ENCODE results near the gene PCNT.
"Not testable (repeated sequence)": the region's sequence is repeated elsewhere in the genome, so short reads cannot be mapped to it uniquely, and the experiment has no call there.

The PCNT gene

DNA sequence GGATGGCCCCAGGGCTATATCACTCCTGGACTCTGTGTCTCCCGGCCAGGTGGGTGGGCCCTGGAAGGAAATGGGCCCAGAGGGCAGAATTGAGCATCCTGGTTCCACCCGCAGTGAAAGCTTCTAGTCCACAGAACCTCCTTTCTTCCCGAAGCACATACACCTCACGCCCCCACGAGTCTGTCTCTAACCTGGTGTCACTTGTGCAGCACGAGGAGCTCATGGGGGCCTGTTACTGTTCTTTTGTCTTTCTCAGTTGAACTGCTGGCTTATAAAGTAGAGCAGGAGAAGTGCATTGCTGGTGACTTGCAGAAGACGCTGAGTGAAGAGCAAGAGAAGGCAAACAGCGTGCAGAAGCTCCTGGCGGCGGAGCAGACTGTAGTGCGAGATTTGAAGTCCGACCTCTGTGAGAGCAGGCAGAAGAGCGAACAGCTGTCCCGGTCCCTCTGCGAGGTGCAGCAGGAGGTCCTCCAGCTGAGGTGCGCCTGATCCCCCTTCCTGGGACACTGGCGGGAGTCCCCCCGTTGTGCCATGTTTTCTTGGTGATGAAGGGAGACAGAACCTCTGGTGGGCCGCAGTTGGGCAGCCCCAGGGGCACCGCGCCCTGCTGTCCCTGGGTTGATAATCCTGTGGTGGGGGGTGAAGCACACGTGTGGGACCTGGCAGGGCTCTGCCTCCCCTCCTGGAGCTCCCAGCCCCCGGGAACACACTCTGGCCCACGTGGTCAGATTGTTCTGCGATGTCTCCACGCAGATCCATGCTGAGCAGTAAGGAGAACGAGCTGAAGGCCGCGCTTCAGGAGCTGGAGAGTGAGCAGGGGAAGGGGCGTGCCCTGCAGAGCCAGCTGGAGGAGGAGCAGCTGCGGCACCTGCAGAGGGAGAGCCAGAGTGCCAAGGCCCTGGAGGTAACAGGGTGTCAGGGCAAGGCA, 106.1 kb downstream of the PCNT start:
- 92 to 93% methylated on average over 26 to 30 of the region's 31 CpGs for WGBS, 2 experiments (ENCODE audit: insufficient coverage in 2 of 2)
- no peaks in the 10 kb centered on the region for H3K9me3 ChIP-seq (ENCODE audit: control insufficient read depth, low read length)
- H3K4me3 ChIP-seq (ENCODE audit: extremely low read depth, insufficient read depth, low read length, poor library complexity, severe bottlenecking): no peak overlapping the region
- peaks cover 78% of the 10 kb centered on the region for H3K36me3 ChIP-seq (ENCODE audit: control insufficient read depth, insufficient read depth, low read length)
- no peaks in the 10 kb centered on the region for H3K4me1 ChIP-seq (ENCODE audit: control insufficient read depth, insufficient read depth, low read length, poor library complexity, severe bottlenecking)
- no peak overlapping the region for H3K27ac ChIP-seq (ENCODE audit: low read depth, low read length, severe bottlenecking)

DNA sequence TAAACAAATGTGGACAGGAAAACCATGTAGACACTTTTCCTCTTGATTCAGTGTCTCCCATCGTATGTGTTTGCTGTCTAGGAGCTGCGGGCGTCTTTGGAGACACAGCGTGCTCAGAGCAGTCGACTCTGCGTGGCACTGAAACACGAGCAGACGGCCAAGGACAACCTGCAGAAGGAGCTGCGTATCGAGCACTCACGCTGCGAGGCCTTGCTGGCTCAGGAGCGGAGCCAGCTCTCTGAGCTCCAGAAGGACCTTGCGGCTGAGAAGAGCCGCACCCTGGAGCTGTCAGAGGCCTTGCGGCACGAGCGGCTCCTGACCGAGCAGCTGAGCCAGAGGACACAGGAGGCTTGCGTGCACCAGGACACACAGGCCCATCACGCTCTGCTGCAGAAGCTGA, 107.5 kb downstream of the PCNT start:
- Histone ChIP-seq H3K9me3 (ENCODE audit: control insufficient read depth, low read length) (no peaks in the 10 kb centered on the region), H3K27ac (ENCODE audit: low read depth, low read length, severe bottlenecking) (no peak overlapping the region), H3K36me3 (ENCODE audit: control insufficient read depth, insufficient read depth, low read length) (peaks cover 78% of the 10 kb centered on the region), H3K4me3 (ENCODE audit: extremely low read depth, insufficient read depth, low read length, poor library complexity, severe bottlenecking) (no peak overlapping the region), H3K4me1 (ENCODE audit: control insufficient read depth, insufficient read depth, low read length, poor library complexity, severe bottlenecking) (no peaks in the 10 kb centered on the region)
- WGBS, 2 experiments (ENCODE audit: insufficient coverage in 2 of 2): 96 to 98% methylated on average over 20 to 21 of the region's 21 CpGs

DNA sequence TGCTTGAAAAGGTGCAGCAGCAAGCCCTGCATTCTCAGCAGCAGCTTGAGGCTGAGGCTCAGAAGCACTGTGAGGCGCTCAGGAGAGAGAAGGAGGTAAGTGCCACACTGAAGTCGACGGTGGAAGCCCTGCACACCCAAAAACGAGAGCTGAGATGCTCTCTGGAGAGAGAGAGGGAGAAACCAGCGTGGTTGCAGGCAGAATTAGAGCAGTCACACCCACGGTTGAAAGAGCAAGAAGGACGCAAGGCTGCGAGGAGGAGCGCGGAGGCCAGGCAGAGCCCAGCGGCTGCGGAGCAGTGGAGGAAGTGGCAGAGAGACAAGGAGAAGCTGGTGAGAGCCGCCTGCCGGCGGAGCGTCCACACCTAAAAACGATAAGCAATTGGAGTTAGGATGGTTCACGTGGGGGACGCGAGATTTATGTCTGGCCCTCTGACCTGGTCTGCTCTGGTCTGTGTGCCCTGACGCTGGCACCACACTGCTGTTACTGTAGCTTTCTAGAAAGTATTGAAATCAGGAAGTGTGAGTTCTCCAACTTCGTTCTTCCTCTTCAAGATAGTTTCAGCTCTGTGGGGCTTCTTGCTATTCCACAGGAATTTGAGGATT, 108.0 kb downstream of the PCNT start:
- H3K4me1 ChIP-seq (ENCODE audit: control insufficient read depth, insufficient read depth, low read length, poor library complexity, severe bottlenecking): no peaks in the 10 kb centered on the region
- 94 to 96% methylated on average over 20 to 21 of the region's 22 CpGs for WGBS, 2 experiments (ENCODE audit: insufficient coverage in 2 of 2)
- peaks cover 78% of the 10 kb centered on the region for H3K36me3 ChIP-seq (ENCODE audit: control insufficient read depth, insufficient read depth, low read length)
- no peaks in the 10 kb centered on the region for H3K9me3 ChIP-seq (ENCODE audit: control insufficient read depth, low read length)
- H3K4me3 ChIP-seq (ENCODE audit: extremely low read depth, insufficient read depth, low read length, poor library complexity, severe bottlenecking): no peak overlapping the region
- H3K27ac ChIP-seq (ENCODE audit: low read depth, low read length, severe bottlenecking): no peak overlapping the region

DNA sequence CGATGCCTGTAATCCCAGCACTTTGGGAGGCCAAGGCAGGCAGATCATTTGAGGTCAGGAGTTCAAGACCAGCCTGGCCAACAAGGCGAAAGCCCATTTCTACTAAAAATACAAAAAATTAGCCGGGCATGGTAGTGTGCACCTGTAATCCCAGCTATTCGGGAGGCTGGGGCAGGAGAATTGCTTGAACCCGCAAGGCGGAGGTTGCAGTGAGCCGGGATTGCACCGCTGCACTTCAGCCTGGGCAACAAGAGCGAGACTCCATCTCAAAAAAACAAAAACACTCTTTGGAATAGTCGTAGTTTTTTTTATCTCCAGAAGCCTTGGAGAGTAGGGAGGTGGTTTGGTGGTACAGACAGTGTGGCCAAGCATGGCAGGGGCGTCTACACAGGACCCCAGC, 109.2 kb downstream of the PCNT start:
- H3K36me3 ChIP-seq (ENCODE audit: control insufficient read depth, insufficient read depth, low read length): peaks cover 79% of the 10 kb centered on the region
- H3K27ac ChIP-seq (ENCODE audit: low read depth, low read length, severe bottlenecking); H3K4me3 ChIP-seq (ENCODE audit: extremely low read depth, insufficient read depth, low read length, poor library complexity, severe bottlenecking); H3K9me3 ChIP-seq (ENCODE audit: control insufficient read depth, low read length); H3K4me1 ChIP-seq (ENCODE audit: control insufficient read depth, insufficient read depth, low read length, poor library complexity, severe bottlenecking): not testable (repeated sequence)
- 96 to 98% methylated on average over 8 of the region's 11 CpGs for WGBS, 2 experiments (ENCODE audit: insufficient coverage in 2 of 2)

DNA sequence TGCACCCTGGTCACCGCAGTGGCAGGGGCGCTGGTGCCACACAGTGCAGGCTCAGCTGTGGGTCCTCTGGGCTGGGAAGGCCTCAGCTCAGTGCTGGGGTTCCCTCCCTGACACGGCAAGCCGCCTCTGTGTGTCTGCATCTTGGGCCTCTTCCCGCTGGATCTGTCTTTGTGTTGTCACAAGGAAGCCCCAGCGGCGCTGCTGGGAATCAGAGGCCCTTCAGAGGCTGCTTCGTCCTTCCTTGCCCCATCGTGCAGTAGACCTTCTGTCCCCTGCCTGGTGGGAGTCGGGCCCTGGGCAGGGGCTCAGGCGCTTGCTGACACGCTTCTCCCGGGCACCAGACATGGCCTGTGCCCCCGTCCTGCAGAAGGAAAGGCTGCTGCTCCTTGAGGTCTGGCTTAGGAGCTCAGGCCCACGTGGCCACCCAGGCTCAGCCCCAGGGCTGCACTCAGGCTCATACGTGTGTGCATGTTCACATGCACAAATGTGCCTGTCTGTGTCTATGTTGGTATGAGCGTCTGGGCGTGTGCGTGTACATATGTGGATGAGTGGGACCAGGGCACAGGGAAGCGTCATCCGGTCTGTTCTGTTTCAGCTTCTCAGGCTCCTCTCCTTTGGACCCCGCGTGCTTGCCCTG, 110.5 kb downstream of the PCNT start:
- peaks cover 80% of the 10 kb centered on the region for H3K36me3 ChIP-seq (ENCODE audit: control insufficient read depth, insufficient read depth, low read length)
- H3K27ac ChIP-seq (ENCODE audit: low read depth, low read length, severe bottlenecking): no peak overlapping the region
- H3K9me3 ChIP-seq (ENCODE audit: control insufficient read depth, low read length): no peaks in the 10 kb centered on the region
- no peak overlapping the region for H3K4me3 ChIP-seq (ENCODE audit: extremely low read depth, insufficient read depth, low read length, poor library complexity, severe bottlenecking)
- 96% methylated on average over 23 of the region's 23 CpGs for WGBS, 2 experiments (ENCODE audit: insufficient coverage in 2 of 2)
- H3K4me1 ChIP-seq (ENCODE audit: control insufficient read depth, insufficient read depth, low read length, poor library complexity, severe bottlenecking): no peaks in the 10 kb centered on the region

DNA sequence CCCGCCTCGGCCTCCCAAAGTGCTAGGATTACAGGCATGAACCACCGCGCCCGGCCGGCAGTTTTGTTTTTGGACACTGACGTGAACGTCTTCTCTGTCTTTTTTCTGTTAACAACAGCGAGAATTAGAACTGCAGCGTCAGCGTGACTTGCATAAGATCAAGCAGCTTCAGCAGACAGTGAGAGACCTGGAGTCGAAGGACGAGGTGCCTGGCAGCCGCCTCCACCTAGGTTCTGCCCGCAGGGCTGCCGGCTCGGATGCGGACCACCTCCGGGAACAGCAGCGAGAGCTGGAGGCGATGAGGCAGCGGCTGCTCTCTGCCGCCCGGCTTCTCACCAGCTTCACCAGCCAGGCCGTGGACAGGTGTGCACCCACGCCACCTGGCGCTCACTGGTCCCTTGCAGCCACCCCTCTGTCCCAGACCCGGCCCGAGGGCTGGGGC, 111.9 kb downstream of the PCNT start:
- Histone ChIP-seq H3K9me3 (ENCODE audit: control insufficient read depth, low read length) (no peaks in the 10 kb centered on the region), H3K4me1 (ENCODE audit: control insufficient read depth, insufficient read depth, low read length, poor library complexity, severe bottlenecking) (no peaks in the 10 kb centered on the region), H3K27ac (ENCODE audit: low read depth, low read length, severe bottlenecking) (no peak overlapping the region), H3K36me3 (ENCODE audit: control insufficient read depth, insufficient read depth, low read length) (peaks cover 86% of the 10 kb centered on the region), H3K4me3 (ENCODE audit: extremely low read depth, insufficient read depth, low read length, poor library complexity, severe bottlenecking) (no peak overlapping the region)
- 95 to 97% methylated on average over 29 of the region's 29 CpGs for WGBS, 2 experiments (ENCODE audit: insufficient coverage in 2 of 2)

DNA sequence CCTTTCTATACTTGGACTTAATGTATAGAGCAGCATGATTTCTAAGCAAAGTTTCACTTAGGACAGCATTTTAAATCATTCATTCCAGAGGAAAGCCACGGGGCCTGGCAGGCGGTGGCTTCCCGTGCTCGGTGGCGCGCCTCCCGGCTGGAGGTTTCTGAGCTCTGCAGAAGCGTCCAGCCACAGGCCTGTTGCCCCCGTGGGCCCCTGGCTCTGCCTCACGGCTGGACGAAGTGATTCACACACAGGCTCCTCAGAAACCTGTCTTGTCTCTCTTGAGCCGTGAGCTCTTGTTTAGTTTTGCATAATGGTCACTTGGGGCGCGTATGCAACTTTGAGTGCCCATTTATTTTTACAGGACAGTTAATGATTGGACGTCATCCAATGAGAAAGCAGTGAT, 112.7 kb downstream of the PCNT start:
- H3K4me1 ChIP-seq (ENCODE audit: control insufficient read depth, insufficient read depth, low read length, poor library complexity, severe bottlenecking): no peaks in the 10 kb centered on the region
- H3K9me3 ChIP-seq (ENCODE audit: control insufficient read depth, low read length): no peaks in the 10 kb centered on the region
- H3K4me3 ChIP-seq (ENCODE audit: extremely low read depth, insufficient read depth, low read length, poor library complexity, severe bottlenecking): no peak overlapping the region
- peaks cover 91% of the 10 kb centered on the region for H3K36me3 ChIP-seq (ENCODE audit: control insufficient read depth, insufficient read depth, low read length)
- H3K27ac ChIP-seq (ENCODE audit: low read depth, low read length, severe bottlenecking): no peak overlapping the region
- WGBS, 2 experiments (ENCODE audit: insufficient coverage in 2 of 2): 94 to 95% methylated on average over 14 to 15 of the region's 15 CpGs

DNA sequence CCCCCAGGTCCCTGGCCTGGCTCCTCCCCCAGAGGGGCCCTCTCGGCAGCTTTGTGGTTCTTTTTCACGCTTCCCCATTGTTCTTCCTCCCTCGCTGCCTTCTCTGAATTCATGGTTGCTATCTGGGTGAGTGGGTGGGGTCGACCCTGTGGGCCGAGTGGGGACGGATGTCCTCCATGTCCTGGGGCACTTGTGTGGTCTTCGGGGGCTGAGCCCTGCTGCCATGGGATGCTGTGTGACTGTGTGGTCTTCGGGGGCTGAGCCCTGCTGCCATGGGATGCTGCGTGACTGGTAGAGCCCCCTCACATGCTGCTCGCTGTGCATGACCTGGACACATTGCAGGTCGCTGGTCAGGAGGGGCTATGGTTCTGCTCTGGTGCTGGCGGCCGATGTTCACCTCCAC, 113.1 kb downstream of the PCNT start:
- 96% methylated on average over 6 to 7 of the region's 13 CpGs for WGBS, 2 experiments (ENCODE audit: insufficient coverage in 2 of 2)
- peaks cover 91% of the 10 kb centered on the region for H3K36me3 ChIP-seq (ENCODE audit: control insufficient read depth, insufficient read depth, low read length)
- no peaks in the 10 kb centered on the region for H3K4me1 ChIP-seq (ENCODE audit: control insufficient read depth, insufficient read depth, low read length, poor library complexity, severe bottlenecking)
- no peaks in the 10 kb centered on the region for H3K9me3 ChIP-seq (ENCODE audit: control insufficient read depth, low read length)
- no peak overlapping the region for H3K27ac ChIP-seq (ENCODE audit: low read depth, low read length, severe bottlenecking)
- H3K4me3 ChIP-seq (ENCODE audit: extremely low read depth, insufficient read depth, low read length, poor library complexity, severe bottlenecking): no peak overlapping the region

DNA sequence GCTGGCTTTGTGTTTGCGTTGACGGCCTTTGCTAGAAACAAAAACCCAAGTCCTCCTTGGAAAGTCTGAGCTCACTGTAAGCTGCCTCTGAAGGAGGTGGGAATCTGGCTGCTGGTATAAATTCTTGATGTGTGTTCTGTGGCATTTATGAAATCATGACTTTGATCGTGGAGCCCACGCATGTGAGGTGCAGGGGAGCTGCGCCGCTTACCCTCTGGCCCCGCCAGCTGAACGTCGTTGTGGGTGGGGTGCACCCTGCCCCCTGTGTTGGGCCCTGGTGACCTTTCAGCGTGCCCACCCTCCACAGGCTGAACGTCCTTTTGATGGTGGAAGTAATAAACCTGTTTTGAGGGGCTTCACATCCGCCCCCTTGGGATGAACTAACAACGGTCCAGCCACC, 113.6 kb downstream of the PCNT start:
- WGBS, 2 experiments (ENCODE audit: insufficient coverage in 2 of 2): 93 to 97% methylated on average over 11 to 13 of the region's 13 CpGs
- Histone ChIP-seq H3K4me3 (ENCODE audit: extremely low read depth, insufficient read depth, low read length, poor library complexity, severe bottlenecking) (no peak overlapping the region), H3K36me3 (ENCODE audit: control insufficient read depth, insufficient read depth, low read length) (peaks cover 89% of the 10 kb centered on the region), H3K27ac (ENCODE audit: low read depth, low read length, severe bottlenecking) (no peak overlapping the region), H3K9me3 (ENCODE audit: control insufficient read depth, low read length) (no peaks in the 10 kb centered on the region), H3K4me1 (ENCODE audit: control insufficient read depth, insufficient read depth, low read length, poor library complexity, severe bottlenecking) (no peaks in the 10 kb centered on the region)

DNA sequence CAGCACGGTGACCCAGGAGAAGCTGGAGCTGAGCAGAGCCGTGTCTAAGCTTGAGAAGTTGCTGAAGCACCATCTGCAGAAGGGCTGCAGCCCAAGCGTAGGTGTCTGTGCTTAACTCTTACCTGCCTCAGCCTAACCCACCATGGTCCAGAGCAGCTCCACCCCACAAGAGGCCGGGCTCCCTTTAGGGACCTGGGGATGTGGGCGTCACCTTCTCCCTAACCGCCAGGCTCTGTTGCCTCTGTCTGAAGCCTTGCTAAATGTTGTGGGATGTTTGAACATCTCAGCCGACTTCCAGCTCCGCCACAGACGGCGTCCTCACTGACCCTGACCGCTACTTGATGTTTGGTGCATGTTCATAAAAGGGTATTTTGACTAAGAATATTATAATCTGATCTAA, 114.3 kb downstream of the PCNT start:
- Histone ChIP-seq H3K36me3 (ENCODE audit: control insufficient read depth, insufficient read depth, low read length) (peaks cover 88% of the 10 kb centered on the region), H3K27ac (ENCODE audit: low read depth, low read length, severe bottlenecking) (no peak overlapping the region), H3K4me1 (ENCODE audit: control insufficient read depth, insufficient read depth, low read length, poor library complexity, severe bottlenecking) (peaks cover 4% of the 10 kb centered on the region), H3K4me3 (ENCODE audit: extremely low read depth, insufficient read depth, low read length, poor library complexity, severe bottlenecking) (no peak overlapping the region), H3K9me3 (ENCODE audit: control insufficient read depth, low read length) (no peaks in the 10 kb centered on the region)
- WGBS, 2 experiments (ENCODE audit: insufficient coverage in 2 of 2): 95 to 99% methylated on average over 6 to 7 of the region's 11 CpGs

Data from mesodermal cell (in vitro differentiated cells).